ENCODE data around the gene TDP2.

- TF ChIP-seq CTCF (IDR thresholded peaks at IDR 0.05): no peak
- TF ChIP-seq POLR2AphosphoS5 (IDR thresholded peaks at IDR 0.05; ENCODE audit: low read depth, low read length): no peak
- TF ChIP-seq SIN3A (IDR thresholded peaks at IDR 0.05; ENCODE audit: borderline replicate concordance, insufficient read depth, low read depth, low read length): no peak
- TF ChIP-seq REST (IDR thresholded peaks at IDR 0.05; ENCODE audit: insufficient read depth in 1 of 2, low read depth in 2 of 2, low read length in 1 of 2): no peak
Observed at GRCh38 chr6:24613361-24614042, 53.2 kb downstream of the TDP2 start.
